ENCODE data around the gene MAML3.

MAML3 gene

GRCh38 chr4:139940600-139940999 is 213.4 kb downstream of the MAML3 start:
- DNase-seq (ENCODE audit: insufficient read length, low spot score) = no peak
- no peak for TF ChIP-seq CTCF (IDR thresholded peaks at IDR 0.05; ENCODE audit: insufficient read depth, missing control alignments)
- no peak for FAIRE-seq

GRCh38 chr4:139938414-139938813 is 215.6 kb downstream of the MAML3 start:
- DNase-seq (ENCODE audit: insufficient read length, low spot score) (no peak), FAIRE-seq (no peak)
- no peak for TF ChIP-seq CTCF (IDR thresholded peaks at IDR 0.05; ENCODE audit: insufficient read depth, missing control alignments)

- no peak for TF ChIP-seq CTCF (IDR thresholded peaks at IDR 0.05; ENCODE audit: insufficient read depth, missing control alignments)
- FAIRE-seq (peak; percentile 41), DNase-seq (ENCODE audit: insufficient read length, low spot score) (no peak)
Observed at GRCh38 chr4:139935911-139936310, 218.1 kb downstream of the MAML3 start.

GRCh38 chr4:139934708-139935195 is 219.2 kb downstream of the MAML3 start:
- DNase-seq (ENCODE audit: insufficient read length, low spot score) = no peak
- FAIRE-seq = peak; percentile 85
- TF ChIP-seq CTCF (IDR thresholded peaks at IDR 0.05; ENCODE audit: insufficient read depth, missing control alignments) = no peak

GRCh38 chr4:139934057-139934707 is 219.8 kb downstream of the MAML3 start:
- FAIRE-seq (no peak), DNase-seq (ENCODE audit: insufficient read length, low spot score) (no peak)
- TF ChIP-seq CTCF (IDR thresholded peaks at IDR 0.05; ENCODE audit: insufficient read depth, missing control alignments) = no peak

GRCh38 chr4:139933541-139933940 is 220.4 kb downstream of the MAML3 start:
- FAIRE-seq (no peak), DNase-seq (ENCODE audit: insufficient read length, low spot score) (no peak)
- TF ChIP-seq CTCF (IDR thresholded peaks at IDR 0.05; ENCODE audit: insufficient read depth, missing control alignments) = no peak

GRCh38 chr4:139933104-139933503 is 220.9 kb downstream of the MAML3 start:
- DNase-seq (ENCODE audit: insufficient read length, low spot score) = no peak
- FAIRE-seq = no peak
- no peak for TF ChIP-seq CTCF (IDR thresholded peaks at IDR 0.05; ENCODE audit: insufficient read depth, missing control alignments)
